Astrocyte (in vitro differentiated cells and primary cell): ENCODE data around the gene HTR5A. TPM values are rescaled to one million over a fixed set of nuclear protein-coding genes. Genes with fewer than 3 reads are reported as not detected.

Experiments
- DNase-seq: peaks from one replicate; pipeline ENCODE4 v3.0.0-alpha.2; 2010; ENCODE audit warnings: low read depth
- FAIRE-seq: peaks from 2 replicates; lab custom pipeline; 2011; peaks lifted over from hg19 to GRCh38; lab: Jason Lieb, UNC
- H2AFZ ChIP-seq: 2 replicates; pipeline ENCODE4 v1.6.0; 2012; ENCODE audit warnings: low read depth, low read length, inconsistent platforms
- H3K27ac ChIP-seq: 2 replicates; pipeline ENCODE4 v1.5.1; 2011; ENCODE audit warnings: low read depth, low read length, inconsistent platforms
- H3K27me3 ChIP-seq: 2 replicates; pipeline ENCODE4 v1.6.0; 2011; ENCODE audit warnings: low read length, inconsistent platforms; ENCODE audit not compliant: insufficient read depth
- H3K36me3 ChIP-seq: 2 replicates; pipeline ENCODE4 v1.5.1; 2011; ENCODE audit warnings: low read length, inconsistent platforms; ENCODE audit not compliant: insufficient read depth
- H3K4me1 ChIP-seq: 2 replicates; pipeline ENCODE4 v1.5.1; 2011; ENCODE audit warnings: low read length, inconsistent platforms; ENCODE audit not compliant: insufficient read depth
- H3K4me2 ChIP-seq: 2 replicates; pipeline ENCODE4 v1.6.0; 2012; ENCODE audit warnings: low read length, inconsistent platforms
- H3K4me3 ChIP-seq: 2 replicates; pipeline ENCODE4 v1.5.1; 2011; ENCODE audit warnings: low read depth, mild to moderate bottlenecking, low read length, inconsistent platforms; ENCODE audit not compliant: insufficient read depth
- H3K79me2 ChIP-seq: 2 replicates; pipeline ENCODE4 v1.6.0; 2012; ENCODE audit warnings: mild to moderate bottlenecking, low read length, inconsistent platforms; ENCODE audit not compliant: insufficient read depth
- H3K9ac ChIP-seq: 2 replicates; pipeline ENCODE4 v1.6.0; 2012; ENCODE audit warnings: mild to moderate bottlenecking, low read length, inconsistent platforms
- H3K9me3 ChIP-seq: 2 replicates; pipeline ENCODE4 v1.5.1; 2012; ENCODE audit warnings: low read depth, mild to moderate bottlenecking, low read length, inconsistent platforms; ENCODE audit not compliant: insufficient read depth
- H4K20me1 ChIP-seq: 2 replicates; pipeline ENCODE4 v1.6.0; 2012; ENCODE audit warnings: low read length, inconsistent platforms; ENCODE audit not compliant: insufficient read depth
- H3K27ac Mint-ChIP-seq: one replicate; pipeline ENCODE4 v1.8.0; 2021; ENCODE audit warnings: mild to moderate bottlenecking, mixed read lengths; ENCODE audit not compliant: unreplicated experiment
- H3K27me3 Mint-ChIP-seq: one replicate; pipeline ENCODE4 v1.8.0; 2021; ENCODE audit warnings: low read depth, mixed read lengths; ENCODE audit not compliant: unreplicated experiment
- H3K36me3 Mint-ChIP-seq: one replicate; pipeline ENCODE4 v1.8.0; 2021; ENCODE audit warnings: low read depth, mixed read lengths; ENCODE audit not compliant: unreplicated experiment
- H3K4me1 Mint-ChIP-seq: one replicate; pipeline ENCODE4 v1.8.0; 2021; ENCODE audit warnings: low read depth, mixed read lengths; ENCODE audit not compliant: unreplicated experiment
- H3K4me3 Mint-ChIP-seq: one replicate; pipeline ENCODE4 v1.8.0; 2021; ENCODE audit warnings: mild to moderate bottlenecking, moderate library complexity, mixed read lengths; ENCODE audit not compliant: unreplicated experiment
- H3K9me3 Mint-ChIP-seq: one replicate; pipeline ENCODE4 v1.8.0; 2021; ENCODE audit warnings: mild to moderate bottlenecking, mixed read lengths; ENCODE audit not compliant: unreplicated experiment
- EZH2 ChIP-seq: IDR thresholded peaks from 2 replicates; pipeline ENCODE4 v1.6.1; 2012; ENCODE audit warnings: mild to moderate bottlenecking, low read length, inconsistent platforms; ENCODE audit not compliant: insufficient read depth
- total RNA-seq: library from RNA; stranded (reverse); gene quantifications from 2 replicates; pipeline ENCODE4 v1.2.1, GENCODE V29; 2021
- TF ChIP-seq, protein P1 (sequence below): IDR thresholded peaks from 2 replicates; pipeline ENCODE4 v1.5.1; 2011; ENCODE audit warnings: low read depth, mild to moderate bottlenecking, inconsistent platforms, low read length, moderate library complexity; ENCODE audit not compliant: insufficient read depth

The HTR5A gene
- total RNA-seq, 1 donor from 2014 or later: not detected

DNA sequence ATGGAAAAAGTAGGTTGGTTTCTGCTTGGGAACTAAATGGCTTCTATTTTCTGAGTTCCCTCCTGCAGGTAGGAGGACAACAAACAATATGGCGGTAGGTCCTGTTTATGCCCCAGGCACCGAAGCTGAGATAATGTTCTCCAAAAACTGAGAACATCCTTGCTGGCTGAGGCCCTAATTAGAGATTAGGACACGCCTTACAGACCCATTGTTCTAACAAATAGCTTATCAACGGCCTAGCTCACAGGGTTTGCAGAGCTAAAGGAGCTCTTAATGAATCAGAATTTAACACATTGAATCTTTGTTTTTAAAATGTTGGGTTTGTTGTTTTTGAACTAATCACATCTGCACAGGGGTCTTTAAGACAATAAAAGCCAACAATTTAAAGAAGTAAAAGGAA lies 37.0 kb downstream of the HTR5A start:
- Mint-ChIP-seq H3K36me3 (no peaks in the 10 kb centered on the region), H3K4me3 (no peak overlapping the region), H3K27me3 (peaks cover 32% of the 10 kb centered on the region), H3K9me3 (no peaks in the 10 kb centered on the region), H3K4me1 (no peaks in the 10 kb centered on the region), H3K27ac (no peak overlapping the region)
- Histone ChIP-seq H3K27me3 (peaks cover 5% of the 10 kb centered on the region), H3K27ac (no peak overlapping the region), H3K4me3 (no peak overlapping the region), H3K4me2 (no peak overlapping the region), H3K79me2 (no peaks in the 10 kb centered on the region), H4K20me1 (no peaks in the 10 kb centered on the region), H3K9me3 (no peaks in the 10 kb centered on the region), H3K4me1 (no peaks in the 10 kb centered on the region), H3K36me3 (no peaks in the 10 kb centered on the region), H2AFZ (no peak overlapping the region), H3K9ac (no peak overlapping the region)
- no peak for TF ChIP-seq EZH2
- TF ChIP-seq, protein P1, sequence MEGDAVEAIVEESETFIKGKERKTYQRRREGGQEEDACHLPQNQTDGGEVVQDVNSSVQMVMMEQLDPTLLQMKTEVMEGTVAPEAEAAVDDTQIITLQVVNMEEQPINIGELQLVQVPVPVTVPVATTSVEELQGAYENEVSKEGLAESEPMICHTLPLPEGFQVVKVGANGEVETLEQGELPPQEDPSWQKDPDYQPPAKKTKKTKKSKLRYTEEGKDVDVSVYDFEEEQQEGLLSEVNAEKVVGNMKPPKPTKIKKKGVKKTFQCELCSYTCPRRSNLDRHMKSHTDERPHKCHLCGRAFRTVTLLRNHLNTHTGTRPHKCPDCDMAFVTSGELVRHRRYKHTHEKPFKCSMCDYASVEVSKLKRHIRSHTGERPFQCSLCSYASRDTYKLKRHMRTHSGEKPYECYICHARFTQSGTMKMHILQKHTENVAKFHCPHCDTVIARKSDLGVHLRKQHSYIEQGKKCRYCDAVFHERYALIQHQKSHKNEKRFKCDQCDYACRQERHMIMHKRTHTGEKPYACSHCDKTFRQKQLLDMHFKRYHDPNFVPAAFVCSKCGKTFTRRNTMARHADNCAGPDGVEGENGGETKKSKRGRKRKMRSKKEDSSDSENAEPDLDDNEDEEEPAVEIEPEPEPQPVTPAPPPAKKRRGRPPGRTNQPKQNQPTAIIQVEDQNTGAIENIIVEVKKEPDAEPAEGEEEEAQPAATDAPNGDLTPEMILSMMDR: no peak
- FAIRE-seq: no peak
- no peak for DNase-seq

DNA sequence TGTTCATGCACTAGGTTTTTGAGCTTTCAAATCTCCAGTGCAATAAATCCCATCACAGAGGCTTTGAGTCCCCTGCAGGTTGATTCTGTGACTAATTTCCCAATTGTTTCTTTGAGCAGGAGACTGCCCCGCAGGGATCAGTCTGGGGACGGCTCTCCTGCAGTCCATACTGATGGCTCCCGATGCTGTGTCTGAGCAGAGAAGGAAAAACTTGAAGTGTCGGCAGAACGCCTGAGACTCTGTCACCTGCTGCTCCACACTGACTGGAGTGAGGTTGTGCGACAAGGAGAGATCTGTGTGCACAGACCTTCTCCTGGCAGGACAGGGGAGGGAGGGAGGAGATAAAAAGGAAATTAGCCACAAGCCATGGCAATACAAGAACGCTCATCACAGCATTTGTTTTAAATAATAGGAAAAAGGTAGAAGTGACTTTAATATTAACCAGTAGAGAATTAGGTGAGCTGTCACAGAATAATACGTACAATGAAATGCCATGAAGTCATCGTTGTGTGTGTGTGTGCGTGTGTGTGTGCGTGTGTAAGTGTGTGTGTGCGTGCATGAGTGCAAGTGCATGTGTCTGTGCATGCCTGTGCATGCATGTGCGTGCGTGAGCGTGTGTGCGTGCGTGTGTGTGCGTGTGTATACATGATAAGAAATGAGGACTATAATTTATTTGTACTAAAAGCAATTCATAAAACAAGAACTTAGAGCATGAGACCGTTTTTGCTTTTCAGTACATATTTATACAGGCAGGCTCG lies 38.2 kb downstream of the HTR5A start:
- Mint-ChIP-seq H3K9me3 (peaks cover 6% of the 10 kb centered on the region), H3K27ac (no peak overlapping the region), H3K36me3 (no peaks in the 10 kb centered on the region), H3K27me3 (peaks cover 39% of the 10 kb centered on the region), H3K4me1 (no peaks in the 10 kb centered on the region), H3K4me3 (no peak overlapping the region)
- H3K4me2 ChIP-seq: no peak overlapping the region
- no peak overlapping the region for H3K4me3 ChIP-seq
- FAIRE-seq (no peak), DNase-seq (no peak)
- no peak overlapping the region for H3K9ac ChIP-seq
- no peaks in the 10 kb centered on the region for H3K9me3 ChIP-seq
- no peaks in the 10 kb centered on the region for H3K4me1 ChIP-seq
- no peaks in the 10 kb centered on the region for H3K36me3 ChIP-seq
- no peak overlapping the region for H3K27ac ChIP-seq
- peaks cover 5% of the 10 kb centered on the region for H3K27me3 ChIP-seq
- no peaks in the 10 kb centered on the region for H3K79me2 ChIP-seq
- H2AFZ ChIP-seq: no peak overlapping the region
- TF ChIP-seq, protein P1: no peak
- no peak for TF ChIP-seq EZH2
- no peaks in the 10 kb centered on the region for H4K20me1 ChIP-seq

DNA sequence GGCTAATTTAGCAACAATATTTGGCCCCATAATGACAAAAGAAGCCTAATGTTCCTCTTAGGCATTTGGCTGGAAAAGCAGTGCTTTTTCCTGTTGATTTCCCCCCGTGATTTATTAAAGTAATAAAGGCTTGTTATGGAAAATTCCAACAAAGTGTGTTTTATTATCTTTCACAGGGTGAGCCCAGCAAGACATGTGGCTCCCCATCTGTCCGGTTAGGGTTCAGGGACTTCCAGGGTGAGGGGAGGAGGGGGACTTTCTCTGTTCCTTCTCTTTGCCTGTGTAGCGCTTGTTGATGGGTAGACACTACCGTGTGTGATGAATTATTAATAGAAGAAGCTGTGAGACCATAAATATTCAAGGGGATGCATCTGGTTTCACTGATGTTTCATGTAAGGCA lies 39.0 kb downstream of the HTR5A start:
- Mint-ChIP-seq H3K36me3 (no peaks in the 10 kb centered on the region), H3K27me3 (peaks cover 46% of the 10 kb centered on the region), H3K9me3 (peaks cover 6% of the 10 kb centered on the region), H3K4me3 (no peak overlapping the region), H3K27ac (no peak overlapping the region), H3K4me1 (no peaks in the 10 kb centered on the region)
- Histone ChIP-seq H3K36me3 (no peaks in the 10 kb centered on the region), H3K79me2 (no peaks in the 10 kb centered on the region), H2AFZ (no peak overlapping the region), H3K4me1 (no peaks in the 10 kb centered on the region), H3K9me3 (no peaks in the 10 kb centered on the region), H3K9ac (no peak overlapping the region), H3K4me2 (no peak overlapping the region), H3K4me3 (no peak overlapping the region), H3K27me3 (peaks cover 5% of the 10 kb centered on the region), H4K20me1 (no peaks in the 10 kb centered on the region), H3K27ac (no peak overlapping the region)
- no peak for DNase-seq
- FAIRE-seq: no peak
- TF ChIP-seq, protein P1: no peak
- TF ChIP-seq EZH2: no peak
